HG03521 (cell line): ENCODE results near the gene FAM124B.
"Not testable (repeated sequence)": the region's sequence is repeated elsewhere in the genome, so short reads cannot be mapped to it uniquely, and the experiment has no call there.

ENCODE experiments used
- ATAC-seq: cut with Tn5 transposase; IDR thresholded peaks from one replicate; pipeline ENCODE4 v1.9.1; 2021; ENCODE audit warnings: mild to moderate bottlenecking, moderate library complexity; ENCODE audit not compliant: unreplicated experiment

Gene FAM124B

DNA sequence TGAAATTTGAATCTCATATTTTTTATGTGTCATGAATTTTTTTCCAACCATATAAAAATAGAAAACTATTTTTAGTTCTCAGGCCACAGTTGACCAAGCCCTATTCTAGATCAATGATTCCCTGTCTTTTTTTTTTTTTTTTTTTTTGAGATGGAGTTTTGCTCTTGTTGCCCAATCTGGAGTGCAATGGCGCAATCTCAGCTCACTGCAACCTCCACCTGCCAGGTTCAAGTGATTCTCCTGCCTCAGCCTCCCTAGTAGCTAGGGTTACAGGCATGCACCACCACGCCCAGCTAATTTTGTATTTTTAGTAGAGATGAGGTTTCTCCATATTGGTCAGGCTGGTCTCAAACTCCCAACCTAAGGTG lies 19.6 kb downstream of the FAM124B start:
- ATAC-seq, result not testable (repeated sequence)

DNA sequence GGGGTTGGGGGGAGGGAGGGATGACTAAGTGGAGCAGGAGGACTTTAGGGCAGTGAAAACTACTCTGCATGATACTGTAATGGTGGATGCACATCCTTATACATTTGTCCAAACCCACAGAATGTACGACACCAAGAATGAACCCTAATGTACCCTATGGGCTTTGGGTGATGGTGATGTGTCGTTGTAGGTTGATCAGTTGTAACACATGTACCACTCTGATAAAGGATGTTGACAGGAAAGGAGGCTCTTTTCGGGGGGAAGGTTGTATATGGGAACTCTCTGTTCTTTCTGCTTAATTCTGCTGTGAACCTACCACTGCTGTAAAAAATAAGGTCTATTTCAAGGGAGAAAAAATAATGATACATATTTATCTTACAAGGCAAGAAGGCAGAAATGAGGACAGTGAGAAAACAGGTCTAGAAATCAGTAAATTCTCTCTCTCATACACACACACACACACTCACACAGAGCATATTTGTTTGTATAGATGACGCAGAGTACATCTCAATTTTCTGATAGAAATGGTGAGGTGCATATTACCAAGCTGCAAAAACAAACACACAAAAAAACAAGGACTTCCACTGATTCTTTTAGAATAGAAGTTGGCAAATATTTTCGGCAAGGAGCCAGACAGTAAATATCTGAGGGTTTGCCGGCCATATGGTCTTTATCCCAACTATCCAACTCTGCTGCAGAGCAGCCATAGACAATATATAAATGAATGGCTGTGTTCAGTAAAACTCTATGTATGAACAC lies 20.2 kb downstream of the FAM124B start:
- no peak for ATAC-seq

DNA sequence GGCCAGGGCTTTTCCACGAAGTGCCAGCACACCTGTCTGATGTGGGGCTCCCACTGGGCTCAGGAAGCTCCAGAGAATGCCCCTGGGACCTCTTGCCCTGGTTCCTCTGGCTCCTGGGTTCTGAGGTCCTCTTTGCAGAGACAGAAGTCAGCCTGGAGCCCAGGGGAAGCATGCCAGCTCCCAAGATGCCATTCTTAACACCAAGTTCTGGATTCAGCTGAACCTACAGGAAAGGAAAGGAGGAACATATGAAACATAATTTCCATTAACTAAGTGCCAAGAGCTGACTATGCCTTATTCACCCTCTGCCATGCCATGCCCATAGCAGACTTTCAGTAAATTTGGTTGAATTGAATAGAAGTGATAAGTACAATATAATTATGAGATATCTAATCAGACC lies 21.9 kb downstream of the FAM124B start:
- no peak for ATAC-seq

DNA sequence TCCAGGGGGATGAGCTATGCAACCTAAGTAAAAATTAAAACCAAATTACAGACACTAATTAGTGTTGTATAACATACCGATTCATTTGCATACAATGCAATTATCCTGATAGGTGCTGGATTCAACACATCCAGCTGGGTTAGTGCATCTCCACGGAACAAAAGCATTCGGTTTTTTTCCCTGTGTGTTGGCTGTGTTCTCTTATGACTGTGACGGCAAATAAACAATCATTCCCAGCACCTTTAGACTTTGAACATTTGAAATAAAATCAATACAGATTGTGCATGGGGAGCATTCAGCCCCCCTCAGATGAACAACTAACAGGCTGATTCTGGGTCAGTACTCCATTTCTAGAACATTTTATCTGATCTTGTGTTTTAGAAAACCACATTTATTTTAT lies 22.7 kb downstream of the FAM124B start:
- no peak for ATAC-seq

DNA sequence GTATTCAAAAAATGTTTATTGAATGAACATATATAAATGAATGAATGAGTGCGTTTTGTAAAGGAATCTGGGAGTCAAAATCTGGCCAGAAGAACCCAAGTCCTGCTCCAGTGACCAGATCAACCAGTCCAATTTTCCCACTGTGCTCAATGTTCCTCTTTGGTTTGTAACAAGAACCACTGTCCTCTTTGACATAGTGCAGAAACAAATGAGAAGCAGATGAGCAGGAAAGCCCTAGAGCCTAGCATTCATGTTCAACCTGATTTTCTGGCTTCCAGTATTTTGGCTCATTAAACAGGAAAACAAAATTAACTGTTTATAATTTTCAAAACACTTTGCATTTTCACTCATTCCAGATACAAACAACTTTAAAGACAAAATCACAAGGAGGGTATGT lies 23.2 kb downstream of the FAM124B start:
- no peak for ATAC-seq

DNA sequence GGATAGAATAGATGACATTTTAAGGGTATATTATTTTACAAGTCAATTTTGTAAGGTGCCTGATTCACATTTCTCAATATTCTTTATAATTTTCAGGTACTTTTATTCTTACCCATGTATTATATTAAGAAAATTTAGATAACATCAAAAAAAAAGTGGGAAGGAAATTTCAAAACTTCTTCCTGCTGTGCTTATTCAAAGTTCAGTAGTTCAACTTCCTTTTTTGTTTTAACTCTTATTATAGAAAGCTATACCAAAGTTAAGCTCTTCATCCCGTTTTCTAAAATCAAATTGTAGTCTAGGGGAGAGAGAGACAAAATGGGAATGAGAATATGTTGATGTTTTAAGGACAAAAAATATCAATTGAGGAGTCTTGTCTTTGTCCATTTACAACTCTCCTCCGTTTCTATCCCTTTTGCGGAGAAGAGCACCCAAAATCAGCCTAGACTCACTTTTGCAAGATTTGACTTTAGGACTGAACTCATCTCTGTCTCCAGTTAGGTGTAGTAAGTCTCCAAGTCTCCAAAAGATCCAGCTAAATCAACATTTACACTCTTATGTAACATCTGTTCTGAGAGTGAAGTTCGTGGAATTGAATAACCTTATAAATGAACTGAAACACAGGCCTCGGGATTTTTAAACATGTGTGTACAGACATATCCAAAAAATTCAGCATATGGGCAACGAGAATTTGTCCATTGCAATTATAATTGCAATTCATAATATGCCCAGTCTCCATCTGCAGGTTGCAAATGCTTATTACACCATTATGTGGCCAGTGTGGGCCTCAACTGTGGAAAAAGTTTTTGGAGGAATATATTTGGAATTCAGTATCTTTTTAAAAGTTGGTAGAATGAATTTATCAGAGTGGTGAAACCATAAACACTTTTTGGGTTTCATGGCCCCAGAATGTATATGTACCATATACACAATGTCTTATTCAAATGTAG lies 23.9 kb downstream of the FAM124B start:
- ATAC-seq, result no peak

DNA sequence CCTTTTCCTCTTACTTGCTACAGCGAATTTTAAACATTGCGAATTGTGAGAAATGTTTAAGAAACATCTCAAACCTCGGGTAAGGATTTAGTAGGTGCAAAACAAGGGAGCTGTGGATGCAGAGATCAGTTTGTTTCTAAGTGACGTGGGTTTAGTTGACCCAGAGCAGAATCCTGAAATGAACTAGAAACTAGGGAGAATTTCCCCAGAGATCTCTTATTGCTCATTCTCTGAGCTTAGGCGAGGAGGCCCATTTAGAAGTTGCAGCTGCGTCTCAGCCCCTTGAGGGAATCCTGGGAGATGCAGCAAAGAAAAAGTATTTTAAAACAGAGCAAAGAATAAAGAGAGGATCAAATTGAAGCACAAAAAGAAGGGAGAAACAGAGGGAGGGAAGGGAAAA lies 29.3 kb downstream of the FAM124B start:
- no peak for ATAC-seq

DNA sequence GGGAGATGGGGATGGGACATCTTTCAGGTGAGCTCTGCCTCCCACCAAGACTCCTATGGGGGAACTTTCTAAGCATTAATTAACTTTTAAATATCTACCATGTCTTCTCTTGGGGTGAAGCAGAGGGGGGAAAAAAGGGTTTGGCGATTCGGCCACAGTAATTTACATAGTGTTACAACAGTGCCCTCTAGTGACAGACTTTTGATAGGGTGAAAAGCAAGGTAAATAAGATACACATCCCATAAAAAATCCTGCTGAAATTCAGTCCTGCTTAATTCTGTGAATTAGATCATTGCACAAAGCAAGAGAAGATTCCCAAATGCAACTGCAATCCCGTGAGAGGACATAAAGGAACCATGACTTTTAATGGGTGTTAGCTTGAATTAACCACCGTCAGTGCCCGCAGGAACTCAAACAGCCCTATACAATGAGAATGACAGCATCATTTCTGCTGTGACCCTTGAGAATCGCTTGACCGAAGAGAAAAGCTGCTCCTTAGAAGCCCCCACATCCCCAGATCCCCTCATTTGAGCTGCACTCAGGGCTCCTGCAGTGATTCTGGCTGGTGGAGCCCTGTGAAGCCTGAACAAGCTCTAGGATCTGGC lies 32.8 kb downstream of the FAM124B start:
- no peak for ATAC-seq

DNA sequence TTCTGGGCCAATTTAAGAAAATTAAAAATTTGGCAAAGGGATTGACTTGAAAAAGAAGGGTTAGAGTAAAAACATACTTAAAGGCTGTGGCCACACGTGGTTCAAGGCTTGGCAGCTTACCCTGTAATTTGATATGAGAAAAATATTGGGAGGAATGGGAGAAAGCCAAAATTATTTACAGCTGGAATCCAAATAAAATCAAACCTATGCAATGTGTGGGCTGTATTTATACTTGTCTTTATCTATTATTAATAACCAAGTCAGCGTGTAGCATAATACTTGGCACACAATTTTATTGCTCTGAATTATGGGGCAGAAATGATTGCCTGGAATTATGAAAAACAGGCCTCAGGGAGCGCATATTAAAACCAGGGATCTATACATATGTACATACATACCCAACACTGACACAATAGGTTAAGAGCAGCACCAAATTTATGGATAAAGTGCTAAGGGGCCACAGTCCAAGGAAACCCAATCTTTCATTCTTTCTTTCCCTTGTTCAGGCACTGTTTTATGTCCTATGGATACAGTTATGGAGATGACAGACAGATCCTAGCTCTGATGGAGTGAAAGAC lies 35.6 kb downstream of the FAM124B start:
- no peak for ATAC-seq

DNA sequence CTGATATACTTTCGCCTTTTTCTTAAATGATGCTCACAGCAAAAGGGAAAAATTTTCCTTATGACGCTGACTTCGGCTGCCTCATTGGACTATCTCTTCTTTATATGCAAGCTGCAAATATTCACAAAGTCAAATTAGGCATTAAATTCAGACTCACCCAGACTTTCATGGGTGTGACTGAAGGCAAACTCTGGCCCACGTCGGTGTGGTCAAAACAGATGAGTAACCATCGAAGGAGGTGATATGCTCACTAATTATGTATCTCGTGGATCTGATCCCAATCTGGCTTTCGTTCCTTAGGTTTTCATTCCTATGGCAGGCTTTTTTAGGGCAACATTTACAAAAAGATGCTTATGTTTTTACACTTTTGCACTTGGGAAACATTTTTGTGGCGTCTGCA lies 36.6 kb downstream of the FAM124B start:
- ATAC-seq, result no peak

DNA sequence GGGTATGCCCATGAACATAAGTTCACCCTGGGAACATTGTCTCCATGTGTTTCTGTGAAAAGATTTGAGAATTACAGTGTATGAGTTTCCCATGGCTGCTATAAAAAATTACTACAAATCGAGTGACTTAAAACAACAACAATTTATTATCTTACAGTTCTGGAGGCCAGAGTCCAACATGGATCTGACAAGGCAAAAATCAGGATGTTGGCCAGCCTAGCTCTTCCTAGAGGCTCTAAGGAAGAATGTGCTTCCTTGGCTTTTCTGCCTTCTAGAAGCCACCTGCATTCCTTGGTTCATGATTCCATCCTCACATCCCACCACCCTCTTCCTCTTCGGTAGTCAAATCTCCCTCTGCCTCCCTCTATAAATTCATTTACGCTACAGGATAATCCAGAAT lies 38.6 kb downstream of the FAM124B start:
- ATAC-seq, result no peak

DNA sequence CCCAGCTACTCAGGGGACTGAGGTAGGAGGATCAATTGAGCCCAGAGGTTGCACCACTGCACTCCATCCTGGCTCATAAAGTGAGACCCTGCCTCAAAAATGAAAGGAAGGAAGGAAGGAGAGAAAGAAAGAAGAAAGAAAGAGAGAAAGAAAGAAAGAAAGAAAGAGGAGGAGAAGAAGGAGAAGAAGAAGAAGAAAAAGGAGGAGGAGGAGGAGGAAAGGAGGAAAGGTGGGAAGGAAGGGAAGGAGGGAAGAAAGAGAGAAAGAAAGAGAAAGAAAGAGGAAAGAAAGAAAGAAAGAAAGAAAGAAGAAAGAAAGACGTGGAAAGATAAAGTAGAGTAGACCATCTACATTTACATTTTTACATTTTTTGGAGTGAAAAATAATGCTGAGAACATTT lies 39.8 kb downstream of the FAM124B start:
- ATAC-seq, result no peak

DNA sequence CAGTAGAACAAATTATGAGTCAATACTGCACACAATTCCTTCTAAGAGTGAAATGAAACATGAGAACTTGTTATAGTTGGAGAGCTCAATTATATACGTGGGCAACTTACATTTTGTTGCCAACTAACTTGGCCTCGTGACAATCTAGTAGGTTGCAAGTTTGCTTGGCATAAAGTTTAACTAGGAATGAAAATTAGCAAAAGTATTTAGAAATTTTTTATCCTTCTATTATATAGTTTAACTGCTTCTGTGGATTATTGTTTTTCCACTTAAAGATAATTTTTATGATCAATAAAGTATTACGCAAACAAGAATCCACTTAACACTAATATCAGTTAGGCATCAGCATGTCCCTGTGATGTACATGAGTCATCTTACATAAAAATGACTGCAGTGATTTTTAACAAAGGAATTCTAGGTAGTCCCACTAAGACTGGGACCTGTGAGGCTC lies 41.1 kb downstream of the FAM124B start:
- ATAC-seq, result no peak

DNA sequence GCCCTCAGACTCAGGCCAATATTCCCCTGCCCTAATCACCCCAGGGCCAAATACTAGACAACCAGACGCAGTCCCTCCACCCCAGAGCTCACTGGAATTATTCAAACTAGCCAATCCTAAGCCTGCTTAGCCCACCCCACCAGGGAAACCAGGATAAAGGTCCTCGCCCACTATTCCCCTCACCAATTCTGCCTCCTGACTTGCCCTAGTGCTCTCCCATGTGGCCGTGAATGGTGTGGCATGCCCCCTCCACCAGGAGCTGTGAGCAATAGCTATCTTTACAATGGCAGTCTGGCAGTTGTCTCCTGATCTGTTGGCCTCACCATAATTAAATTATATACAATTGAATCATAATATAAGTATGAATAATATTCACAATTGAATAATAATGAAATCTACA lies 42.3 kb downstream of the FAM124B start:
- ATAC-seq, result no peak

DNA sequence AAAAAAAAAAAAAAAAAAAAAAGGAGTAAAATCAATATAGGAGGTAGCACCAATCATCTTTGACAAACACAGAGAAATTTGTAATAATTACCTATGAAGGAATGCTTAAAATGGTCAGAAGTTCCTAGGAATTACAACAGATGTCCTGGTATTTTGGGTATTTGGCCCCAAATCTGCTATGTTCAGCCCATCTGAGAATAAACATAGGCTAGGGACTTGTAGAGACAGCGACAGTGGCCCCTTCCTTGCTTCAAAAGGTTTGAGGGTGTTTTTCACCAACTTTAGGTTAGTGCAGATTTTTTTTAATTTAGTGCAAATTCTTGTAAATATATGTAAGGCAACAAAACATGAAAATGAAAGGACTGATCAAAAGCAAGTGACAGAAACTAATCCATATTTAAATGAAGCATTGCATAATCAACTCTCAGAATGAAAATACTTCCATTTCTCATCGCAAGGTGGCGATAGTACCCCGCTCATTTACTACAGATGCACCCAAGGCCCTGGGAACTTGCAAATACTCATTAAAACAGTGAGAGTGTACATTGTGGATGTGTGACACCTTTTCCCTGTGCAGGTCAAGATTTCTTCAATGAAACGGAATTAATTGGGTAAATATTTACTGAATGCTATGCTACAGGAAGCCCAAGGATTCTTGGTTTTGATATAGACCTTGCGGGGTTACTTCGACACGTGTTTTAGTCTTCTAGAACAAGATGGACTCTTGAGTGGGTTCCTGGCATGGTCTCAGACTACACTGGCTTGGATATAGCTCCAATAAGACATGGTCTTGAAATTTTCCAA lies 44.6 kb downstream of the FAM124B start:
- peak; percentile 77 for ATAC-seq

DNA sequence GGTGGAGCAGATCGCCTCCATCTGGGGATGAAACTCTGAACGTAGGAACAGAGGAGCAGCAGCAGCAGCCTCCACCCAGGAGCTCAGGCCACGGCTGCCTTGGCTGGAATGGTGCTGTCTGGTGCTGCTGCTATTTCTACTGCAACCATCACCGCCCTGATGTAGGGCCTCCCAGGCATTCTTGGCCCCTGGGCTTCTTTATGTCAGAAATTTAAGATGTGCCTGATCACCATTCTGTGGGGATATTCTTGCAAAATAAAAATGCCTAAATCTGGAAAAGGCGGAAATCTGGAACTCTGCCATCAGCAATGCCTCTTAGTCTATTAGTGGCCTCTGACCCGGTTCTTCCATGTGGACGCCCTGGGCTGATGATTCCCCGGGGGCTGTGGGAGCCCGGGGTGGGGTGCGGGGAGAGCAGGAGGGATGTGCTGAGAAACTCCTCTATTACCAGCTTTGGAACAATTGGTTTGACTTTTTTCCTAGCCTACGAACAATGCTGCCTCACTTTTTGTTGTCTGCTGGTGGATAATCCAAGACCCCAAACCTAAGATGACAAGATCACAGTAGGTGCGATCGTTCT lies 47.2 kb downstream of the FAM124B start:
- no peak for ATAC-seq

DNA sequence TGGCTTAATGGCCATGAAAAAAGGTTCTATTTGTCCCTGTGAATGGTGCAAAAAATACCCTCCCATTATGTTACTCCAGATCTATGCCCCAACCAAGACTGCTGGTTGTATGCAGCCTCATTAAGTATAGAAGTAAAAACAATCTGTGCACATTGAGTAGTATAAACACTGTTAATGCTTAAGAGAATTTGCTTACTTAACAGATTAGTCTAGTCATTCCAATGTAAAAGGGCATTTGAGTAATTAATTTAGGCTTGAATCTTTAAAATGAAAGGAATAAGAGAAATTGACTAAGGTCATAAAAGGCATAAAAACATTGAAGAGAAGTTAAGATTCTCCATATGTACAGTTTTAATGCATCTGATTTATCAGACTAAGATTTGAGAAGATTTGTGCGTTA lies 51.2 kb downstream of the FAM124B start:
- no peak for ATAC-seq

DNA sequence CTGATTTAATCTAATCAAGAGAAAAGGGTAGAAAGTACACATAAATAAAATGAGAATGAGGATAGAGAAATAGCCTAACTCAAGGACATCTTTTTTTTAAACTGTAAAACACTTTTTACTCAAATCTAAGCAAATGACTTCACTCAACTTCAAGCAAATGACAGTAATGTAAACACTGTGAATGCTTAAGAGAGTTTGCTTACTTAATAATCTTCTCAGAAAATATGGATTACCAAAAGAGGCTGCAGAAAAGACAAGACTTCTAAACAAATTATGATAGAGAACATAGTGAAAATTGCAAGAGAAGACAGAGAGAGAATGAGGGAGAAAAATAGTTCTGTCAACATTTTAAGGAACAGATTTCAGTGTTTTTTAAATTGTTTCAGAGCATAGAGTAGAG lies 52.5 kb downstream of the FAM124B start:
- no peak for ATAC-seq

DNA sequence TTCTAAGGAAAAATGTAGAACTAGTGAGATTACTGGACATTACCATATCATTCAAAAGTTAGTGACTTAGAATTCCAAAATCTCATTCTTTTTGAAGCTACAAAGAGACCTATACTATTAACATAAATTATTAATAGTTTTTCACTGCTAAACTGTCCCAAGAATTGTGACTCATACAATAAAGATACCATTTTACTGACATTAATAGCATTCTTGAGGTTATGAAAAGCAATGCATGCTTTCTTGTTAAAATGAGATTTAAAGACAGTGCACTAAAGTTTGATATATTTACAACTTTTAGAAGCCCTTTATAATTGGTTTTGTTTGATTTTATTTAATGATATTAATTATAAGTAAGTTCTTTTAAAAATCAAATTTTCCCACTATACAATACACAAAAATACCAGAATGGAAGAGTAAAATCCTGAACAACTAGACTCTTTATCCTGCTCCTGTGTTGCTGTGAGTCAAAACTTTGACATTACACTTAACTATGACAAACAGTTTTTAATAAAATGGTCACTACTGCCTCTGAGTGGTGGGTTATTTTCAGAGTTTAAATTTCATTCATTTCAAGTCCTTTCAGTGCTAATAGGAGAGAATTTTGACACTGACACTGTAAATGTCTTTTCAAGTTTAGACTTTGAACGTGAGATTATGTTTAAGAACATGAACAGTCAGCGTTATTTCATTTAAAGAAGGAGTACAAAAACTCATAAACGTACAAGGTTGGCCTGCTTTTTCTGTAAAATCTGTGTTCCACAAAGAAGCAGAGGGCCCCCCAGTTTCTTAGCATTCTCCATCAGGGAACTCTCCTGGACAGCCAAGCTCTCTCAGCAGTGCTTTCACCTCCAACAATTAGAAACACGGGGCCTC lies 54.5 kb downstream of the FAM124B start:
- no peak for ATAC-seq
